Measurements from ENCODE around the gene AKAP9. TPM values are rescaled to one million over a fixed set of nuclear protein-coding genes. Genes with fewer than 3 reads are reported as not detected.

The AKAP9 gene
- total and polyA plus RNA-seq, 2 donors (not counting 3 experiments of a cell fraction or from before 2014, with no cell fraction given) = 9.5 to 51.6 TPM

- no peaks in the 10 kb centered on the region for H3K27me3 ChIP-seq (ENCODE audit: control insufficient read depth in 2 of 2, insufficient read depth in 2 of 2, low read length in 2 of 2)
- H3K9me1 ChIP-seq (replicated peaks; ENCODE audit: control insufficient read depth, extremely low read depth, insufficient read depth, low read length) = no peaks in the 10 kb centered on the region
- no peak overlapping the region for H3K4me2 ChIP-seq (ENCODE audit: insufficient read depth, low read length)
- H3K27ac ChIP-seq (ENCODE audit: insufficient read depth, low read depth, low read length) = no peak overlapping the region
- peaks cover 6% of the 10 kb centered on the region in 2 experiments for H3K36me3 ChIP-seq (ENCODE audit: control insufficient read depth in 2 of 2, extremely low read depth in 1 of 2, insufficient read depth in 2 of 2, low read length in 2 of 2)
- POLR2A ChIA-PET = no interaction called here
- H3K9ac ChIP-seq (replicated peaks; ENCODE audit: extremely low read depth, insufficient read depth, low read length) = no peak overlapping the region
- no peak overlapping the region for H2AFZ ChIP-seq (ENCODE audit: low read depth, low read length)
- dilution Hi-C loops (cut with MboI; ENCODE audit: extremely low pct_ligation_motif_present, low sequenced_read_pairs) = no loop called here
- H4K20me1 ChIP-seq (replicated peaks; ENCODE audit: control insufficient read depth, extremely low read depth, insufficient read depth, low read length) = no peaks in the 10 kb centered on the region
- H3K9me3 ChIP-seq (replicated peaks; ENCODE audit: control insufficient read depth, insufficient read depth, low read length) = no peaks in the 10 kb centered on the region
- H3K79me2 ChIP-seq (ENCODE audit: control insufficient read depth, insufficient read depth, low read length) = no peaks in the 10 kb centered on the region
- H3K4me1 ChIP-seq (ENCODE audit: control insufficient read depth, extremely low read depth, insufficient read depth, low read length) = no peaks in the 10 kb centered on the region
- TF ChIP-seq MAX (IDR thresholded peaks at IDR 0.05; ENCODE audit: insufficient read depth, insufficient read length) (no peak), FOS (IDR thresholded peaks at IDR 0.05; ENCODE audit: borderline replicate concordance, insufficient read depth, low read length) (no peak), CTCF (IDR thresholded peaks at IDR 0.05; ENCODE audit: extremely low read depth in 1 of 2, insufficient read depth in 1 of 2, low read depth in 1 of 2, low read length in 2 of 2) (no peak), JUN (IDR thresholded peaks at IDR 0.05; ENCODE audit: borderline replicate concordance, insufficient read depth, insufficient read length, low read depth) (no peak)
- CTCF ChIA-PET = interaction anchor here (0.6 to 1.4 kb wide), 2 partner anchors 13 to 379 kb away, joined by 3 read pairs; no protein-coding TSS in a partner anchor
- BruUV-seq (replicated peaks) = no TSS peak
- DNase-seq (ENCODE audit: low read depth, low spot score) (no peak), FAIRE-seq (no peak)
- no peak overlapping the region for H3K4me3 ChIP-seq (replicated peaks in 1 of 3; ENCODE audit: insufficient read depth in 1 of 3, low read depth in 1 of 3, low read length in 3 of 3)
- intact Hi-C loops (cut with micrococcal nuclease) = loop anchor here (5.0 kb wide), 1 partner anchor 963 kb away; no protein-coding TSS in a partner anchor
Measured at GRCh38 chr7:92044940-92045339, 104.3 kb downstream of the AKAP9 start.

GRCh38 chr7:92051655-92052054, 111.0 kb downstream of the AKAP9 start:
- H3K79me2 ChIP-seq (ENCODE audit: control insufficient read depth, insufficient read depth, low read length) = no peaks in the 10 kb centered on the region
- no peak overlapping the region for H3K4me3 ChIP-seq (replicated peaks in 1 of 3; ENCODE audit: insufficient read depth in 1 of 3, low read depth in 1 of 3, low read length in 3 of 3)
- H4K20me1 ChIP-seq (replicated peaks; ENCODE audit: control insufficient read depth, extremely low read depth, insufficient read depth, low read length) = no peaks in the 10 kb centered on the region
- H3K27me3 ChIP-seq (ENCODE audit: control insufficient read depth in 2 of 2, insufficient read depth in 2 of 2, low read length in 2 of 2) = no peaks in the 10 kb centered on the region
- H3K9ac ChIP-seq (replicated peaks; ENCODE audit: extremely low read depth, insufficient read depth, low read length) = no peak overlapping the region
- dilution Hi-C loops (cut with MboI; ENCODE audit: extremely low pct_ligation_motif_present, low sequenced_read_pairs) (no loop called here), intact Hi-C loops (cut with micrococcal nuclease) (no loop called here)
- no peak overlapping the region for H2AFZ ChIP-seq (ENCODE audit: low read depth, low read length)
- CTCF ChIA-PET = no interaction called here
- no TSS peak for BruUV-seq (replicated peaks)
- TF ChIP-seq EZH2 (IDR thresholded peaks at IDR 0.05; ENCODE audit: borderline replicate concordance, low read depth, low read length, severe bottlenecking) (no peak), MAX (IDR thresholded peaks at IDR 0.05; ENCODE audit: insufficient read depth, insufficient read length) (no peak), CTCF (IDR thresholded peaks at IDR 0.05; ENCODE audit: extremely low read depth in 1 of 2, insufficient read depth in 1 of 2, low read depth in 1 of 2, low read length in 2 of 2) (no peak), MYC (IDR thresholded peaks at IDR 0.05; ENCODE audit: low read depth, low read length) (no peak), FOS (IDR thresholded peaks at IDR 0.05; ENCODE audit: borderline replicate concordance, insufficient read depth, low read length) (no peak), GATA2 (IDR thresholded peaks at IDR 0.05; ENCODE audit: insufficient read depth, insufficient read length, low read depth, low read length) (no peak), POLR2AphosphoS5 (IDR thresholded peaks at IDR 0.05; ENCODE audit: insufficient read depth, low read depth, low read length) (no peak), JUN (IDR thresholded peaks at IDR 0.05; ENCODE audit: borderline replicate concordance, insufficient read depth, insufficient read length, low read depth) (no peak), POLR2A (IDR thresholded peaks at IDR 0.05; ENCODE audit: low read depth, low read length) (no peak)
- H3K4me2 ChIP-seq (ENCODE audit: insufficient read depth, low read length) = no peak overlapping the region
- H3K27ac ChIP-seq (ENCODE audit: insufficient read depth, low read depth, low read length) = no peak overlapping the region
- H3K9me1 ChIP-seq (replicated peaks; ENCODE audit: control insufficient read depth, extremely low read depth, insufficient read depth, low read length) = no peaks in the 10 kb centered on the region
- DNase-seq (ENCODE audit: low read depth, low spot score) (no peak), FAIRE-seq (no peak)
- POLR2A ChIA-PET = no interaction called here
- peaks cover 0 to 6% of the 10 kb centered on the region in 2 experiments for H3K36me3 ChIP-seq (ENCODE audit: control insufficient read depth in 2 of 2, extremely low read depth in 1 of 2, insufficient read depth in 2 of 2, low read length in 2 of 2)
- no peaks in the 10 kb centered on the region for H3K4me1 ChIP-seq (ENCODE audit: control insufficient read depth, extremely low read depth, insufficient read depth, low read length)
- H3K9me3 ChIP-seq (replicated peaks; ENCODE audit: control insufficient read depth, insufficient read depth, low read length) = no peaks in the 10 kb centered on the region

Measured in endothelial cell of umbilical vein (primary cell).